ENCODE measurements around the gene PTOV1.

PTOV1 gene

DNA sequence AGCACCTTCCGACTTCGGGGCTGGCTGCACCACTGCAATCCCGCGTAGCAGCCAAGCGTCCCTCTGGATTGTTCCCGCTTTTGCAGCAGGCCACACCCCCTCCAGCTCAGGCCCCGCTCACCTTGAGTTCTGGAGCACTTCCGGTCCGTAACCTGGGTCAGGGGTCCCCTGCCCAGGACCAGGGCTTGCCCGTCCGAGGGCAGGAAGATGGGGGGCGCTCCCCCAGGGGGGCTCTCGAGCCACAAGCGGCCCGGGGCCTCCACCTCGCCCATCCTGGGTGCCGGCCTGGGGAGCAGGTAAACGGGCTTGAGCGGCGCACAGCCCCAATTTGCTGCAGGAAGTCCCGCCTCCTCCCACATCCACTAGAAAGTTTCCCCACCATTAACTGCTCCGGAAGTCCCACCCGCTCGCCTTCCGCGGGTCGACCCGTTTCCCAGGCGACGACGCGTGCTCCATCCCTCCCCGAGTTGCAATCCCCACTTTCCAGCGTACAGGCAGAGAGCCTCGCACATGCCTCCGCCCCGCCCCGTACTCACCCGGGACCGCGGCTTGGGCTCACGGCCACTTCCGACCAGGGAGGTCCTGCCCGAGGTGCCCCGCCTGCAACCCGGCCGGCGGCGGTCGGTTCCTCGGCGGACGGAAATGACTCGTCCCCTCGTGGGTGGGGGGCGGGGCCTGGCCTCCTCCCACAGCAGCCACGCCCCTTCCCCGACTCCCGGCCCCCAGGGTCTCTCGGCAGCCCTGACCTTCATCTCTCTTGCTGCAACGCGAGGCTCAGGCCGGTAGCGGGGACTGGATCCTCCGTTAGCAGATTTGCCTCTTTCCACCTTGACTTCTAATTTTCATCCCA is 16.2 kb downstream of the PTOV1 start, which contains the start of gene PNKP:
Gene PNKP, minus strand, starts transcription at position 644 of the 850 bp plus-strand sequence. Its CDS starts 372 bp downstream, at position 272.
- ChIA-PET CTCF (no interaction called here), POLR2A (interaction anchor here (0.9 to 5.9 kb wide), 7 partner anchors 9 to 63 kb away, joined by 3 to 69 read pairs (median 5); partner anchors contain the start of genes AKT1S1, FUZ, PTOV1 and TBC1D17)
- TF ChIP-seq ARNT (IDR thresholded peaks at IDR 0.05) (no peak), ZNF384 (IDR thresholded peaks at IDR 0.05) (no peak), SUZ12 (IDR thresholded peaks at IDR 0.05) (no peak), NFRKB (IDR thresholded peaks at IDR 0.05) (no peak), FOXK2 (IDR thresholded peaks at IDR 0.05) (no peak), BHLHE40 (IDR thresholded peaks at IDR 0.05; ENCODE audit: borderline replicate concordance) (no peak), TARDBP (IDR thresholded peaks at IDR 0.05) (peak; percentile 91), ELF4 (IDR thresholded peaks at IDR 0.05) (no peak), L3MBTL2 (conservative IDR thresholded peaks at IDR 0.05) (peak; percentile 53), SP1 (IDR thresholded peaks at IDR 0.05) (no peak), FOXM1 (IDR thresholded peaks at IDR 0.05; ENCODE audit: borderline replicate concordance) (no peak), CTBP1 (IDR thresholded peaks at IDR 0.05; ENCODE audit: borderline replicate concordance) (no peak)
- DNase-seq (ENCODE audit: extremely low spot score) = peak; percentile 78

DNA sequence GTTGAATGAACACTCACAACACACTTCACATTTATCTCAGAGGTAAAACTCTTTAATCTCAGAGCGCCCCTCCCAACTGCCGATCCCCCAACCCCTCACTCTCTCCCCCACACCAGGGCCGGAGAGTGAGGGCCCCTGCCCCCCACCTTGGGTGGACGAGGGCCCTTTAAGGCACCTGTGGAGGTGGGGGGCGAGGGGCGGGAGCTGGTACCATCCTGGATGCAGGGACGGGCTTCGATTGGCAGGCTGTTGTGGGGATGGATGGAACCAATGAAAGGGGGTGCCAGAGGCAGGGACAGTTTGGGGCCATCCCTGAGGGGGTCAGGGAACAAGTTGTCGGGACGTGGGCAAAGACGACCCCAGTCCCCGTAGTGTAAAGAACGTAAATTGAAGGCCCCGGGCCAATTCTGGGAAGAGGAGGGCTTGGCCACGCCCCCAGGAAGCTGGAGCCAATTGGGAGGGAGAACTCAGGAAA is 18.1 kb downstream of the PTOV1 start:
- CTCF ChIA-PET = interaction anchor here (0.6 kb wide), 2 partner anchors 151 to 1762 kb away, joined by 3 read pairs; no protein-coding TSS in a partner anchor
- DNase-seq (ENCODE audit: extremely low spot score) = no peak
- POLR2A ChIA-PET = interaction anchor here (0.6 to 5.9 kb wide), 18 partner anchors 8 to 373 kb away, joined by 3 to 69 read pairs (median 4); partner anchors contain the start of genes AKT1S1, ATF5, FUZ and PTOV1
- no peak for TF ChIP-seq ARNT (IDR thresholded peaks at IDR 0.05)
- TF ChIP-seq BHLHE40 (IDR thresholded peaks at IDR 0.05; ENCODE audit: borderline replicate concordance) = no peak
- TF ChIP-seq TARDBP (IDR thresholded peaks at IDR 0.05) = no peak
- TF ChIP-seq FOXM1 (IDR thresholded peaks at IDR 0.05; ENCODE audit: borderline replicate concordance) = no peak
- TF ChIP-seq, protein P1, sequence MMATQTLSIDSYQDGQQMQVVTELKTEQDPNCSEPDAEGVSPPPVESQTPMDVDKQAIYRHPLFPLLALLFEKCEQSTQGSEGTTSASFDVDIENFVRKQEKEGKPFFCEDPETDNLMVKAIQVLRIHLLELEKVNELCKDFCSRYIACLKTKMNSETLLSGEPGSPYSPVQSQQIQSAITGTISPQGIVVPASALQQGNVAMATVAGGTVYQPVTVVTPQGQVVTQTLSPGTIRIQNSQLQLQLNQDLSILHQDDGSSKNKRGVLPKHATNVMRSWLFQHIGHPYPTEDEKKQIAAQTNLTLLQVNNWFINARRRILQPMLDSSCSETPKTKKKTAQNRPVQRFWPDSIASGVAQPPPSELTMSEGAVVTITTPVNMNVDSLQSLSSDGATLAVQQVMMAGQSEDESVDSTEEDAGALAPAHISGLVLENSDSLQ (IDR thresholded peaks at IDR 0.05) = peak; percentile 55; the same call in 1 of the 2 replicates

DNA sequence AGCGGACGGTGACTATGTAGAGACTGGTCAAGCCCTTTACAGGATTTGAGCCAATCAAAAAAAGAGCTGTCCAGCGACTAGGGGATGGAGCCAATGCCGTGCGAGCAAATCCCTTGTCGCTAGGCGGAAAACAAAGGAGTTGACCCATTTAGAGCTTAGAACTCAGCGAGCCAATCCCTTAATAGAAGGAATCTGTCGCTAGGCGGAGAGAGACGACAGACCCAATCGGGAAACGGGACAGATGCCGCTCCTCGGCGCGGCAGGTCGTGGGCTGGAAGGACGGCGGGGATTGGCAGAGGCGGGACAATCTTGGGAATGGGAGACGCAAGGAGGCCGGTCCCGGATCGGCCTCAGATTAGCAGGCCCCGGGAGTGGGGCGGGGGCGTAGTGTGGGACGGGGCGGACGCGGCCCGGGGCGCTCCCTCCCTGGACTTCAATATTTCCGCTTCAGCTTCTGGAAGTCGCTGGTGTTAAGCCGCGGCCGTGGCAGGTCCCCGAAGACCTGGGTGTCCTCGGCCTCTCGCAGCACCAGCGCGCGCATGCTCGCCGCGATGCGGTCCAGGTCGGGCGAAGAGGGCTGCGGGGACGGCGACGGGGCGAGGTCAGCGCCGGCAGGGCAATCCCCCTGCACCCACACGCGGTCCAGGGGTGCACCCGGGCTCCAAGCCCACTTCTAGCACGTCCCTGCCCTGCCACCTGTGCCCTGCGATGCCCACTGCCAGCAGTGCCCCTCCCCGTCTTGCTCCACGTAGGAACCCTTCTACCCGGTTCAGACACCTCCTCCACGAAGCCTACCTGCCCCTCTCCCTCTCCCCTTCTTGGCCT is 18.7 kb downstream of the PTOV1 start:
- DNase-seq (ENCODE audit: extremely low spot score) = peak; percentile 82
- TF ChIP-seq BHLHE40 (IDR thresholded peaks at IDR 0.05; ENCODE audit: borderline replicate concordance) = no peak
- TF ChIP-seq LEF1 (IDR thresholded peaks at IDR 0.05; ENCODE audit: borderline replicate concordance) = no peak
- no peak for TF ChIP-seq SUZ12 (IDR thresholded peaks at IDR 0.05)
- TF ChIP-seq HDGF (IDR thresholded peaks at IDR 0.05; ENCODE audit: borderline replicate concordance) = peak; percentile 83; the same call in 1 of the 2 replicates
- TF ChIP-seq NFRKB (IDR thresholded peaks at IDR 0.05) = no peak
- no peak for TF ChIP-seq ZNF384 (IDR thresholded peaks at IDR 0.05)
- TF ChIP-seq ARNT (IDR thresholded peaks at IDR 0.05) = no peak
- TF ChIP-seq CTBP1 (IDR thresholded peaks at IDR 0.05; ENCODE audit: borderline replicate concordance) = no peak
- TF ChIP-seq FOXM1 (IDR thresholded peaks at IDR 0.05; ENCODE audit: borderline replicate concordance) = no peak
- TF ChIP-seq L3MBTL2 (conservative IDR thresholded peaks at IDR 0.05) = peak; percentile 61
- no peak for TF ChIP-seq FOXK2 (IDR thresholded peaks at IDR 0.05)
- TF ChIP-seq, protein P1 (IDR thresholded peaks at IDR 0.05) = peak; percentile 50
- TF ChIP-seq SP1 (IDR thresholded peaks at IDR 0.05) = no peak
- no peak for TF ChIP-seq ELF4 (IDR thresholded peaks at IDR 0.05)
- TF ChIP-seq TARDBP (IDR thresholded peaks at IDR 0.05) = no peak
- no peak for TF ChIP-seq FOXA1 (IDR thresholded peaks at IDR 0.05)
- CTCF ChIA-PET = interaction anchor here (0.6 kb wide), 1 partner anchor 1763 kb away, joined by 3 read pairs; no protein-coding TSS in a partner anchor
- POLR2A ChIA-PET = interaction anchor here (0.6 to 5.9 kb wide), 18 partner anchors 7 to 374 kb away, joined by 3 to 69 read pairs (median 4); partner anchors contain the start of genes AKT1S1, ATF5, FUZ and PTOV1

DNA sequence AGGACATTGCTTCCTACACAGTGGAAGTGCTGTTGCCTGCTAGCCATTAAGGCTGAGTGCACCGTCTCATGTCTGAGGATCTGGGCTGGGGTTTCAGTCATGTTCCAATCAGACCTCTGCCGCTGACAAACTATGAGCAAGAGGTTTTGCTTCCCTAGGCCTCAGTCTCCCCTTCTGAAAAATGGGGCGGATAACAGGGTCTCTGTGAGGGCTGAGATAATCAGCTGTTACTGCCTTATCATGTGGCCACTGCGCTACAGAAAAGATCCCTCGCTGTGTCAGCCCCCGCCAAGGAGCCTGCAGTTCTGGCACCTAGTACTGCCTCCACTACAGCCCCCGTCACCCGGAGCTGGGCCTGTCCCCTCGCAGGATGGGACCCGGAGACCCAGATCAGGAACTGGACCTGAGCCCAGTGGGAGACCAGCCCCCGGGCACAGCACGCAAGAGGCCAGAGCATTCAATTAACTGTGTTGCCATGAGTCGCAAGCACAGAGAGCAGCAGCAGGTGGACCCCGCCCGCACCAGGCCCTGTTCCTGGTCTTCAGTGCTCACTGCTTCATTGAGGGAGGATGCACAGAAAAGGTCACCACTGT is 19.4 kb downstream of the PTOV1 start:
- no peak for DNase-seq (ENCODE audit: extremely low spot score)
- POLR2A ChIA-PET = no interaction called here
- TF ChIP-seq ZNF384 (IDR thresholded peaks at IDR 0.05) (no peak), FOXK2 (IDR thresholded peaks at IDR 0.05) (no peak), SP1 (IDR thresholded peaks at IDR 0.05) (no peak), NFRKB (IDR thresholded peaks at IDR 0.05) (no peak), ARNT (IDR thresholded peaks at IDR 0.05) (no peak), CTBP1 (IDR thresholded peaks at IDR 0.05; ENCODE audit: borderline replicate concordance) (no peak), BHLHE40 (IDR thresholded peaks at IDR 0.05; ENCODE audit: borderline replicate concordance) (no peak), FOXA1 (IDR thresholded peaks at IDR 0.05) (no peak), TARDBP (IDR thresholded peaks at IDR 0.05) (no peak), LEF1 (IDR thresholded peaks at IDR 0.05; ENCODE audit: borderline replicate concordance) (no peak), SUZ12 (IDR thresholded peaks at IDR 0.05) (no peak), FOXM1 (IDR thresholded peaks at IDR 0.05; ENCODE audit: borderline replicate concordance) (no peak), L3MBTL2 (conservative IDR thresholded peaks at IDR 0.05) (no peak)
- CTCF ChIA-PET = no interaction called here

DNA sequence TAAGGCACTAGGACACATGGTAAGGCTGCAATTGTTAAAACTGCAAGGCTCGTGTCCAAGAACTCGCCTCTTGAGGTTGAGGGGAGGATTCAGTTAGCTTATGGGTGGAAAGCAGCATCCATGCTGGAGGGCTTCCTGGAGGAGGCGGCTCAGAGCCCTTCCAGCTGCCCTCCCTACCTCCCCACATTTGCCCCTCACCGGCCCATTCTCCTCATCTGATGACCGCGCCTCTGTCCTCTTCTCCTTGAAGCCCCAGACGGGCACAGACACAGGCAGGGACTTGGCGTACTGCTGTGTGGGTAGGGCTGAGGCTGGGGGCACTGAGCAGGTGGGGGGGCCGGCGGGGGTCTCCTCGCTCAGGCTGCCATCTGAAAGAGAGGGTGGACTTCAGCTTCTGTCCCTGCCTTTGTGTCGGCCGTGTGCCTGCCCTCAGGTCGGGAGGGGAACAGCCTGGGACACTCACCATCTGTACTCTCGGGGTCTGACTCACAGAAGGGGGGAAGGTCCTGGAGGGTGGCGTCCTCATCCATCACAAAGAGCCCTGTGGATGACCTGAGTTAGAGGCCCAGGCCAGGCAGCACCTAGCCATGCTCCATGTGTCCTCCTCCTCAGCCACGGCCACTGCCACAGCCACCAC is 20.5 kb downstream of the PTOV1 start:
- CTCF ChIA-PET = no interaction called here
- POLR2A ChIA-PET = no interaction called here
- DNase-seq (ENCODE audit: extremely low spot score) = no peak
- no peak for TF ChIP-seq CTBP1 (IDR thresholded peaks at IDR 0.05; ENCODE audit: borderline replicate concordance)
- TF ChIP-seq FOXK2 (IDR thresholded peaks at IDR 0.05) = no peak
- TF ChIP-seq TARDBP (IDR thresholded peaks at IDR 0.05) = no peak
- TF ChIP-seq FOXM1 (IDR thresholded peaks at IDR 0.05; ENCODE audit: borderline replicate concordance) = no peak
- TF ChIP-seq SP1 (IDR thresholded peaks at IDR 0.05) = no peak
- no peak for TF ChIP-seq ELF4 (IDR thresholded peaks at IDR 0.05)
- no peak for TF ChIP-seq NFRKB (IDR thresholded peaks at IDR 0.05)
- TF ChIP-seq BHLHE40 (IDR thresholded peaks at IDR 0.05; ENCODE audit: borderline replicate concordance) = no peak
- TF ChIP-seq, protein P1 (IDR thresholded peaks at IDR 0.05) = no peak
- TF ChIP-seq SUZ12 (IDR thresholded peaks at IDR 0.05) = no peak
- no peak for TF ChIP-seq L3MBTL2 (conservative IDR thresholded peaks at IDR 0.05)
- TF ChIP-seq FOXA1 (IDR thresholded peaks at IDR 0.05) = no peak
- TF ChIP-seq HDGF (IDR thresholded peaks at IDR 0.05; ENCODE audit: borderline replicate concordance) = no peak
- no peak for TF ChIP-seq LEF1 (IDR thresholded peaks at IDR 0.05; ENCODE audit: borderline replicate concordance)
- no peak for TF ChIP-seq ARNT (IDR thresholded peaks at IDR 0.05)
- no peak for TF ChIP-seq ZNF384 (IDR thresholded peaks at IDR 0.05)

Data from HEK293T (cell line).